HuH-7 (cell line): Measurements from ENCODE around the gene BASP1.
"Not testable (repeated sequence)": the region's sequence is repeated elsewhere in the genome, so short reads cannot be mapped to it uniquely, and the experiment has no call there.

Experiments used
- DNase-seq: peaks from one replicate; pipeline ENCODE4 v3.0.0; 2011; ENCODE audit warnings: low spot score

BASP1 gene

DNA sequence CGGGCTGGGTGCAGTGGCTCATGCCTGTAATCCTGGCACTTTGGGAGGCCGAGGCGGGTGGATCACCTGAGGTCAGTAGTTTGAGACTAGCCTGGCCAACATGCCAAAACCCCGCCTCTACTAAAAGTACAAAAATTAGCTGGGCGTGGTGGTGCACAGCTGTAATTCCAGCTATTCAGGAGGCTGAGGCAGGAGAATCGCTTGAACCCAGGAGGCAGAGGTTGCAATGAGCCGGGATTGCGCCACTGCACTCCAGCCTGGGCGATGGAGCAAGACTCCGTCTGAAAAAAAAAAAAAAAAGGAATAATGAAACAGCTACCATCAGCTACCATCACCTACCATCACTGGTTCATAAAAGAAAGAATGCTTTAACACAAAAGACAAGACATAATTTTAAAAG lies 25.9 kb upstream of the BASP1 start:
- not testable (repeated sequence) for DNase-seq

DNA sequence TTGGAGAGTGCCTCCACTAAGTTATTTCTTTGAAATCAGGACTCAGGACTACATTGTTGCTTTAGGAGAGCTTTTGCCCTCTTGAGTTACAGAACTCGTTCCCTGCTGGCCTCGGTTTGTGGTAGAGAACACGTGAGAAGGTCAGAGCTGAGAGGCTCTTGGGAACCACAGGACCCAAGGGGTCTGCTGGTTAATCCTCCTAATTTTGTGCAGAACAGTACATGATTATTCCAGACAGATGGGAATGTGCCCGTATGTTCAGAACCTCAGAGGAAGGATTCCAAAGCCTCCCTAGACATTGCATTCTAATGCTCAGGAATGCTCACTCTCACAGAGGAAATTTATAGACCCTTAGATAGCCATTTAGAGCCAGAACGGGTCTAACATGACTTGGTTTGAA lies 25.2 kb upstream of the BASP1 start:
- no peak for DNase-seq

DNA sequence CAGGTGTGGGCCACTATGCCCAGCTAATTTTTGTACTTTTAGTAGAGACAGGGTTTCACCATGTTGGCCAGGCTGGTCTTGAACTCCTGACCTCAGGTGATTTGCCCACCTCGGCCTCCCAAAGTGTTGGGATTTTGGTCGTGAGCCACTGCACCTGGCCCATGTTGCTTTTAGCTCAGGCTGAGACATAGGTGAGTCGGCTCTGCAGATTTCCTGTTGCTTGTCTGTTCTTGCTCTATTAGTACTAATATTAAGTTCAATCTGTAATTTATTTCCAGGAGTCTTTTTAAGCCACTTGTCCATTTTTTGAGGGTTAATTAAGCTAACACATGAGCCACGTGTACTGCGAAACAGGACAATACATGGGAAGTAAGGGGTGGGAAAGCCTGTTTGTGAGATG lies 21.4 kb upstream of the BASP1 start:
- DNase-seq = no peak

DNA sequence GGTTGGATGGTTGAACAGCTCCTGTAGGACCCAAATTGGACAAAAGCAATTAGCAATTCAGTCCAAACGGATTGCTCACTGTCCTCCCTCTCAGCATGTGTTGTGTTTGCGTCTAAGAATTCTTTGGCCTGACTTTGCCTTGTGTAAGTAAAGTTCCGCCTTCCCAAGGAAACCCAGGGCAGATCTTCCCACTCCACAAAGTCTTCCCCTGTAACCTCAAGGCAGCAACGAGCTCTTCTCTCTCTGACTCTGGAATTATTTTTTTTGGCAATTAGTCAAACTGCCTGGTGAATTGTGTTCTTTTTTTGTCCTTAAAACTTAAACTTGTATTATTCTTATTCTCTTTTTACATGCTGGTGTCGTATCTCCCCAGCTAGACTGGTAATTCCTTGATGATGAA lies 20.7 kb upstream of the BASP1 start:
- no peak for DNase-seq

DNA sequence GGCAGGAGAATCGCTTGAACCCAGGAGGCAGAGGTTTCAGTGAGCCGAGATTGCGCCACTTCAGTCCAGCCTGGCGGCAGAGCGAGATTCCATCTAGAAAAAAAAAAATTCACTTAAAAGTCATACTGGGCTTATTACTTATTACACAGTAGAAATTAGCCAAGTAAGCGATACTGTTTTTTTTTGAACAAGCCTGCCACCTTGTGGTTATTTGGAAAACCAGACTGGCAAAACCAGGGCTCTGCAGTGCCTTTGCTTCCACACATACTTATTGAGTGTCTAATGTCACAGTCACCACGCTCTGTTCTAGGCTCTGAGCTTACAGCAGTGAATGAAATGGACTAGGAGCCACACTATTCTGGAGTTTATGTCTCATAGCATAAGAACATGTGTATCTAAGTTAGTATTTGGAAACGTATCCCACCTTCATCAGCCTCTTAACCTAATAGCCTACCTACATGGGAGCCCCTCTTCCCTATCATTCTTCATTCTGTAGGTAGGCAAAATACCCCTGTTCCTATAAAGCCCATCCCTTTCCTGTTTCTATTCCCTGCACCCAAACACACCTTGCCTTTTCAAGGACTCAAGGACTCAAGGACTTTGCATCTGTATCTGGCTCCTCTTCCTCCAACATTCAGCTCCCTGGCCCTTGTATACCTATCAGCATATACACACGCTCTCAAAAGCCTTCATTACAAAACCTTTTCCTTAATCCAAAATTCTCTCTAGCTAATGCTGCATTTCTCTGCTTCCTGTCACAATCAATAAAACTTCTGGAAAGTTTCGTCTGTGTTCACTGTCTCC lies 13.9 kb upstream of the BASP1 start:
- DNase-seq = peak; percentile 40

DNA sequence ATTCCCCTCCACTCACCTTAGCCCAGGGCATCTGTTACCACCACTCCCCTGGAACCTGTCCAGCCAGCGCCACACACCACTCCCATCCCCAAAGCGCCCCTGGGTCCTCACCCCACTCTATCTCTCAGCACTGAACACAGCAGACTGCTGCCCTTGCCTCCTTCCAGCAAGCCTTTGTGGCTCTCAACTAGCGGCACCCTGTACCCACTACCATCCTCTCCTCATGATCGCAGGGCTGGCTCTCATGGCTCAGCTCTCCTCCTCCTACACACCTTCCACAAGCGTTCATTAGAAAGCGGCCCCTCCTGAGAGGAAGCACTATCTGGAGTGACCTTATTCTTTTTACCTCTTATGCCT lies 13.3 kb upstream of the BASP1 start:
- DNase-seq = no peak

DNA sequence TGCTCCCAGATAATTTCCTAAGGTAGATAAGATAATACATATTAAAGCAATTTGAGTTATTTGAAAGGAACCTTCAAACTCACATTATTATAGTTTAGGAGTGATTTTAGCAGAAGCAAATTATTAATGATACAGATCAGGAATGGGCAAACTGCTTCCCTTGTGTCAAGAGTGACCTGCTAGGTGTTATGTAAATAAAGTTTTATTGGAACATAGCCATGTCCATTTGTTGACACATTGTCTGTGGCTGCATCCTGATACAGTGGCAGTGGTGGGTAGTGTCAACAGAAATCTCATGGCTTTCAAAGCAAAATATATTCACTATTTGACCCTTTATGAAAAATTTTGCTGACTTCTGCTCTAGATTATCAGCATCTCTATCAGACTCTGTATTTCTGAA lies 11.4 kb upstream of the BASP1 start:
- DNase-seq = no peak

DNA sequence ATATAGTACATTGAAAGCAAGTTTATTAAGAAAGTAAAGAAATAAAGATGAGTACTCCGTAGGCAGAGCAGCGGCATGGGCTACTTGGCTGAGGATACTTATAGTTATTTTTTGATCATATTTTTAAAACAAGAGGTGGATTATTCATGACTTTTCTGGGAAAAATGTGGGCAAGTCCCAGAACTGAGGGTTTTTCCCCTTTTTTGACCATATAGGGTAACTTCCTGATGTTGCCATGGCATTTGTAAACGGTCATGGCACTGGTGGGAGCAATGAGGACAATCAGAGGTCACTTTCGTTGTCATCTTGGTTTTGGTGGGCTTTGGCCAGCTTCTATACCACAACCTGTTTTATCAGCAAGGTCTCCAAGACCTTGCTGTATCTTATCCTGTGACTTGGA lies 5.2 kb upstream of the BASP1 start:
- no peak for DNase-seq

DNA sequence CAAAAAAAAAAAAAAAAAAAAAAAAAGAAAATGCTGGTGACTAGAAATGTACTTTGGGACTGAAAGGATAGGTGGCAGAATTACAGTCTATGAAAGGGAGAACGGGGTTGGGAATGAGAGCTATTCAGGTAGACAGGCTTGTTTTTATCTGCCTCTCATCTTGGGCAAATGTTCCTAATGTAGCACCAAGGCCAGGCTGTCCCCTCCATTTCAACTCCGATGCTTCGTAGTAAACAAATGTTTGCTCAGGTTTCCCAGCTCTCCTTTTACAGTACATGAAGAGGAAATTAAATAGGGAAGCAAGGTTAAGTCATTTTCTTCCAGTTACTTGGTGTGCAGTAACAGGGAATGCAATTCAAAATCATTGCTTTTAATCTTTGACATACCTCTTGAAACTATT lies 4.4 kb upstream of the BASP1 start:
- no peak for DNase-seq

DNA sequence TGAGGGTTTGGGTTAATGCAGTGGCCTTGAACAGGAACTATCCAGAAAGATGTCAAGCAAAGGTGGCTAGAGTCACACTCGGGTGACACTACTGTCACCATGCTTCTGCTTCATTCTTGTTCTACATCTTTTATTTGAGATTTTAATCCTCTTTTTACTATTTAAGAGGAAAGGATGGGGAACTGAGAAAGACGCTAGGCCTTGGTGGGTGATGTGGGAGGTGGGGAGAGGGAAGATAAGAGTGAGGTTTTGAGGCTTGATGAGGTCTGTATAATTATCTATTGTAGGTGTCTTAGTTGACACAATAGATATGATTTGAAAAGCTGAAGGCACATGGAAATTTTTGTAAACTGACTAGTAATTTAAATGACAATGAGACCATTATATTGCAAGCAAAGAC lies 3.5 kb upstream of the BASP1 start:
- no peak for DNase-seq

DNA sequence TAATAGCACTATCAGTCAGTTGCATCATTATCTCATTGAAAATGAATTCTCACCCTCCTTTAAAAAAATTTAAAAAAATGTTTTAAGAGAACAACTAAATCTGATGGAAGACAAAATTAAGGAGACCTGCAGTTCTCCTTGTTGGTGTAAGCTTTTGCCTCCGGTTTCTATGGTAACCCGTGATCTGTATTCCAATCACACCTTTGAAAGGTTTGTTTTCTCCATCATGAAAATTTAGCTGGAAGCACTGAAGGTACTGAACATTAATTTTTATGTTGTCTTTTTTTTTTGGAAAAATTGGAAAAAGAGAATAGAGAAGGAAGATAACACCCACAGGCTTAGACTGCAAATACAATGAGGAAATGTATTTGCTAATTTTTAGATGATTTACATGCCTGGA lies 2.5 kb upstream of the BASP1 start:
- DNase-seq = no peak

DNA sequence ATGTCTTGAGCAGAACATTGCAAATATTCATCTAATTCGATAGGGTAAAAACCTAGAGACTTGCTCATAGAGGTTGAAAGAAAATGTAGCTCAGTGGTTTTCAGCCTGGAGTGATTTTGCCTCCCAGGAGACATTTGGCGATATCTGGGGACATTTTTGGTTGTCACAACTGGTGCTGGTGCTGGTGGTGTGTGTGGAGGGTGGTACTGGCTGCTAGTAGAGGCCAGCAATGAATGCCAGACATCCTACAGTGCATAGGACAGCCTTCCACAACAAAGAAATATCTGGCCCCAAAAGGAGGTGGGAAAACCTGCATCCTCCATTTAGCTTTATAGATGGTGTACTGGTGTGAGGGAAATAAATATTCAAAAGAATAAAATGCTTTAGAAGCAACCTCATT lies 2.1 kb upstream of the BASP1 start:
- no peak for DNase-seq

DNA sequence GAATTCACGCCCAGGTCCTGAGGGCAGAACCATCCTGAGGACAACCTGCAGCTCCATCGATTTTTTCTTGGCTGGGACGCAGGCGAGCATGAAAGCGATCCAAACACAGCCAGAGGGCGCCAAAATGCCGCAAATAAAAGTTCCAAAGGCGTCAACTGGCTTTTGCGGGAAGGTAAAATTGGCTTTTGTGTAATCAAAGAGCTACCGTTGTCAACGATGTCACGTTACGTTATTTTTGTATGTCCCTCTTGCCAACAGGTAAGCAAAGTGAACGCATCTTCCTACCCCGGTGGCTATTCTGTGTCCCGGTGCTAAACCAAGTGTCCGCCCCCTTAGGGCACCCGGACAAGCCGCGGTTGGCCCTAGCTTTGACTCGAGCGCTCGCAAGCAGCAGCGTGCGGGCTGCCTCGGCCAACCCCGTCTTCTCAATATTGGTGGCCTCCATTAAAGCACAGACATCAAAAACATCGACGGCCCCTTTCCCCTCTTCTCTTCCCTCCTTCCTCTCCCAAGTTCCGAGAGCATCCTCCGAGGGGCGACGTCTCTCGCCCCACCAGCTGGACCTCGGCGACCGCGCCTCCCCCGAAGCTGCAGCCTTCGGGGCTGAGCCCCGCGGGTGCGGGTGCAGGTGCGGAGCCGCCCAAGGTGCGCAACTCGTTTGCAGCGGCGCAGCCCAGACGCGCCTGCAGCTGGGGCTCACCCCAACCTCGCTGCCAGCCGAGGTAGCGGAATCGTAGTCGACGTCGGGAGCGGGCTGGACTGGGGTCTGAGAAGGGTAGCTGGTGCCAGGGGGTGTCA lies 1.1 kb upstream of the BASP1 start:
- peak; percentile 61 for DNase-seq

DNA sequence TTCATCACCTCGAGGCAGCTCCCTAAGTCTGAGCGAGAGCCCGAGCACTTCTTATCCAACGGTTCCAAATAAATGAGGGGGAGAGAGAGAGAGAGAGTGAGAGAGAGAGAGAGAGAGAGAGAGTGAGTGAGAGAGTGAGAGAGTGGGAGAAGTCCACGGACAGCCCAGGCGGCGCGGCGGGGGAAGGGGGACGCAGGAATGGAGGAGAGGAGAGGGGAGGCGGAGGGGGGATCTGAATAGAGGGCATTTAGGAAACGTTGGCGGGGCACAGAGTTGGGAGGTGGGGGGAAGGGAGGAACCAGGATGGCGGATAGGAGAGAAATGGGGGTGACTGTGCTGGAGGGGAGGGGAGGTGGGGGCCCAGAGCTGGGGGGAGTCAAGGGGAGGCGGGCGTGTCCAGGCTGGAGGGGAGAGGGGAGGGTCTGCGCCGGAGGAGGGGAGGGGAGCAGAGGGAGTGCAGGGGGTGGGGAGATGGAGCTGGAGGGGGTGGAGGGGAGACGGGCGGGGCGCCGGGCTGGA lies 398 bp upstream of the BASP1 start:
- no peak for DNase-seq

DNA sequence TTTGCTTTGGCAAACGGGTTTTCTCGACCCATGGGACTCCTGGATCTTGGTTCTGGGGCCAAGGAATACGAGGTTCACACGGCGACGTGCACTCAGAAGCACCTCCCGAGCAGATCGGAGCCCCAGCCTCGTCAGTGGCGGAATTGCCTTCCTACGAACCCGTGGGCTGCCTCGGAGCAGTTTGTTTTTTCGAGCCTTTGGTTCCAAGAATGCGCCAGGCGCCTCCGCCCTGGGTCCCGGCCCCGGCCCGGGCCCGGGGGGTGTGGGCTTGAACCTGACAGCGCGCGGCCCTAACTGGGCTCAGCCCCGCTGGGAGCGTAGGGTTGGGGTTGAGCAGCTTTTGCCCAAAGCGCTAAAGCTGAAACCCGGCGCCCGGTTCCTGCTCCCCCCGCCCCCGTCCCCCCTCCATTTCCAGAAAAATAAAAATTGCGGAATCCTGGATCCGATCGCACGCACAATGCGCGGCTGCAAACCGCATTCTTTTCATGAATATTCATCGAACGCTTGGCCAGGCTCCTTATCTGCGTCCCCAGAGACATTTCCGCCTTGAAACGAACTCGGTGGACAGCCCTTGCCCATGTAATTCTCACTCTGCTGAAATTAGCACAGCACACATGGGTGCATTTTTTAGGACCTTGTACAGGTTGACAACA lies 1.0 kb downstream of the BASP1 start:
- DNase-seq = no peak

DNA sequence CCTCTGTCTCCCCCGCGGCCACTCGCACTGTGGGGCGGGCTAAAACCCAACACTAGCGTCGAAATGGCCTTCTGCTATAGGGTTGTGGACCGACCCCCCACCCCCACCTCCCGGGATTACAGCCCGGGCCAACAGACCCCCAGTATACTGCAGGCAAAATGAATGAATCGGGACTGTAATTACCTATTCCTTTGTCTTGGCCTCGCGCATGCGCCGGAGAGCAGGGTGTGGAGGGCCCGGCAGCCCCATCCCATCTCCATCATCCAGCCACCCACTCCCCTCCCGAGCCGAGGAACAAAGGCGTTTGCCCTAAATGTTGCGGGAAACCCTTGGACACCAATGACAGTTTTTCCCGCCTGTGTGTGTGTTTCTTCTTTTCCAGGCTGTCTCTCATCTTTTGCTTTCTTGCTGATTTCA lies 1.6 kb downstream of the BASP1 start:
- no peak for DNase-seq

DNA sequence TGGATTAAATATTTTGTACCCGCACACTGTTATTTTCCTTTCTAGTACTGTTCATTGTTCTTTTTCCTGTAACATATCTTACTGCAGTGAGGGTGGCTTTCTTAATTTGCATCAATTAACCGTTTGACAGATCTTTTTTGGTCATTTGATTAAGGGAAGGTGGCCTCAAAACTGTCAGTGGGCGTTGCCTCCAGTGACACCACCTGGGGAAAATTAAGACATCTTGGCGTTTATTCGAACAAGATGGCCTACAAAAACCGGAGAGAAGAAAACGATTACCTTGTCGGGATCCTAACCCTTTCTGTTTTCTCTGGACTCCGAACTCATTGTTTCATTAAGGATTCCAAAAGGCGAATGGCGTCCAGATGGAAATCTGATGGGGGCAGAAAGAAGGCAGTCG lies 2.0 kb downstream of the BASP1 start:
- no peak for DNase-seq

DNA sequence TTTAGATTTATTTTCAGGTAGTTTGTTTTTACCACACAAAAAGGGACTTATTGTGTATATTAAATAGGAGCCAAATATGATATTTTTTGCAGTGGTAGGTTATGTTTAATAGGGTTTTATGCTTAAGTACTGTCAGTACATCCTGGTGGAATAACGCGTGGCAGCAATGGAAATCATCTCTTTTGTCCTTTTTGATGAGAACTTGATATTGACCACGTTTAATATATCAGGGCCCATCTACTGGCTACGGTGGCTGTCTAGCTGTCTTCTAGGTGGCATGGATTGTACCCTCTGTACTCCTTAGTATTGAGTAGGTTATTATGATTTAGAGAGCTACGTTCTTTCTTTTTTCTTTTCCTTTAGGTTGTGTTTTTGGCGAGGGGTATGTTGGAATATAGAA lies 2.6 kb downstream of the BASP1 start:
- no peak for DNase-seq

DNA sequence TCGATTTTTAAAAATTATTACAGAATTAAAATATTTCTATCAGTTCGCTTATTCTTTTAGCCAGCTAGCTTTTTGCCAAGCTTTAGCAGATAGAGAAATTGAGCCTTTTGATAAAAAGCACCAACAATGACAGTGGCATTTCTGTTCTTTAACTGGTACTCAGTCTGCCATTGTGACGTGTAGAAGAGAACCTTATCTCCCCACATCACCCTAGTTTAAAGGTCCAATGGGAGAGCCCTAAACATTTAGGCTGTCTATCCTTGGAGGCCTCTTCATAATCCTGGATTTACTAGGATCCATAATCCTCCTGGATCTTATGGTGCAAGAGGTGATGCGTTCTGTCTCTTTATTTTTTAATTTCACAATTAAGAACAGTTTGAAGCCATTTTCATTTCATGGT lies 3.0 kb downstream of the BASP1 start:
- DNase-seq = no peak

DNA sequence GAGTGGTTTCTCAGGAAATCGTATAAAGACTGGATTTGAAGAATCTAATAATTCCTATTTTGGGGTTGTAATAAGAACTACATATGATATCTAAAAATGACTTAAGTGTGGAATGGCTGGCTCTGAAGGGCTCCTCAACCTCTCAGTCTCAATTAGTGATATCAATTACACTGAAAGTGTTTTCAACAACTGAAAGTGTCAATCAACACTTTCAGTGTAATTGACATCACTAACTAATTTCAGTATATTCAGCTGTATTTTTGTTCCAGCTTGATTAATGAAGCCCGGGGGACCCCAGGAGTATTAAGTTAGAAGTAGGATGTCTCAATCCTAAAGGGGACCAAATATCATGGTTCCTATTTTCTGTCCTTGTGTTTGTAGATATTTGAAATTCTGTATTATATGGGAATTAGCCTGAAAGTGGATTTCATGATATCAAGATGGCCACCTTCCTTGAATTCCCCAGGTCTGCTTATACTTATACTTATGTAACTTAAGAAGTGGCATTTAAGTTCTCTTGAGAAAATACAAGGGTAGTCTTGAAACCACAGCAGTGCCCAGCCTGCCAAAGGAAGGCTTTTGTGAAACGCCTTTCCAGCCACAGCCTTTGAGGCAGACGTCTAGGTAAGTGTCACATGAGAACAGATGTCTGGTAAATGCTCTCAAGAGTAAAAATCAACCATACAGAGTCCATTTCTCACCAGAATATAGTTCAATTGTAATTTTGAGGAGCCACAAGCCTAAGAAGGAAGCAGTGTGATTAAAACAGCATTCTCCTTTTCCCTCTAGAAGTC lies 4.6 kb downstream of the BASP1 start:
- no peak for DNase-seq

DNA sequence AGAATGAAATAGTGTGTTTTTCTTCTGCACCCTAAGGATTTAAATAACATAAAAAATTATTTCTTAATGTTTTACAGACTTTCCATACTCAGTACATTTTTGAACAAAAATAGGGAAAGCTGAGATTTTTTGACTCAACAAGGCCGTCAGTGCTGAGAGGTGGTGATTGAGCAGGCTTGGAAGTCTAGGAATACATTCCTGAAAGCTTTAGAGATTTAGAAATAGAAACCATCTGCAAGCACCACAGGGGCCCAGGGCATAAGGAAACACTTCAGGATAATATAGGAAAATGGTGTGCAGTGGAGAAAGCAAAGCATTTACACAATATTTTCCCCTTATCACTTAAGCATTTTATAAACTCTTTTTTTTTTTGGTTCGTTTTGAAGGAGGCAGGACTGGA lies 5.2 kb downstream of the BASP1 start:
- no peak for DNase-seq
